Gastroesophageal sphincter (tissue), 3 donors: Measurements from ENCODE around the gene PEX11A.

Experiments
- EP300 ChIP-seq: sonication (generic); formaldehyde crosslinking; IDR thresholded peaks from one replicate; pipeline ENCODE4 v1.6.1; 2017; ENCODE audit warnings: antibody characterized with exemption, mild to moderate bottlenecking
- POLR2A ChIP-seq, 2 donors: fragments of 450-650 bp; IDR thresholded peaks; one replicate each; pipeline ENCODE4 v1.6.1; 2017; ENCODE audit warnings: antibody characterized with exemption in 2 of 2, mild to moderate bottlenecking in 2 of 2, moderate library complexity in 1 of 2
- POLR2AphosphoS5 ChIP-seq: sonication (generic); formaldehyde crosslinking; IDR thresholded peaks from one replicate; pipeline ENCODE4 v1.6.1; 2017; ENCODE audit warnings: antibody characterized with exemption
- TF ChIP-seq, protein P1 (sequence below), 4 experiments: fragments of 200-600 bp in 2 of 4; fragments of 450-650 bp in 2 of 4; sonication (generic) in 1 of 4; IDR thresholded peaks; one replicate each; pipeline ENCODE4 v1.5.1; 2017 to 2019; ENCODE audit warnings: antibody characterized with exemption in 4 of 4, mild to moderate bottlenecking in 2 of 4, moderate library complexity in 2 of 4

DNA sequence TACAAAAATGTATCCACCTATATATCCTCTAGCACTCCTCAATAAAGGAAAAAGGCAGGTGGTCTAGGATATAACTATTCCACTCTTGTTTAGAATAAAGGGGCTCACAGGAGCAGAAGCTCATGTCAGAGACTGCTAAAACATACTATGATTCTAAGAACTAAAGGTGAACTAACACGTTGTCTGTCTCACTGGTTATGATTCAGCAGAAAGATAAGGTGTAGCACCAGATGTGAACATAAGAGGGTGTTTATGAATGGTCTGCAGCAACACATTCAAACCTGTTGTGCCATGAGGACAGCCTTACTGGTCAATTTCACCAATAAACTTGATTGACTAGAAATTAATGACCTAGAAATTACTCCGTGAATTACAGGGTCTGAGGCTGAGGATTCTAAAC is 4.6 kb downstream of the PEX11A start:
- TF ChIP-seq, protein P1, sequence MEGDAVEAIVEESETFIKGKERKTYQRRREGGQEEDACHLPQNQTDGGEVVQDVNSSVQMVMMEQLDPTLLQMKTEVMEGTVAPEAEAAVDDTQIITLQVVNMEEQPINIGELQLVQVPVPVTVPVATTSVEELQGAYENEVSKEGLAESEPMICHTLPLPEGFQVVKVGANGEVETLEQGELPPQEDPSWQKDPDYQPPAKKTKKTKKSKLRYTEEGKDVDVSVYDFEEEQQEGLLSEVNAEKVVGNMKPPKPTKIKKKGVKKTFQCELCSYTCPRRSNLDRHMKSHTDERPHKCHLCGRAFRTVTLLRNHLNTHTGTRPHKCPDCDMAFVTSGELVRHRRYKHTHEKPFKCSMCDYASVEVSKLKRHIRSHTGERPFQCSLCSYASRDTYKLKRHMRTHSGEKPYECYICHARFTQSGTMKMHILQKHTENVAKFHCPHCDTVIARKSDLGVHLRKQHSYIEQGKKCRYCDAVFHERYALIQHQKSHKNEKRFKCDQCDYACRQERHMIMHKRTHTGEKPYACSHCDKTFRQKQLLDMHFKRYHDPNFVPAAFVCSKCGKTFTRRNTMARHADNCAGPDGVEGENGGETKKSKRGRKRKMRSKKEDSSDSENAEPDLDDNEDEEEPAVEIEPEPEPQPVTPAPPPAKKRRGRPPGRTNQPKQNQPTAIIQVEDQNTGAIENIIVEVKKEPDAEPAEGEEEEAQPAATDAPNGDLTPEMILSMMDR (IDR thresholded peaks at IDR 0.05) = no peak
- no peak for TF ChIP-seq POLR2A (IDR thresholded peaks at IDR 0.05)
- no peak for TF ChIP-seq POLR2AphosphoS5
- no peak for TF ChIP-seq EP300
